SK-N-SH (cell line): Measurements from ENCODE around the gene RIPK4. TPM values are rescaled to one million over a fixed set of nuclear protein-coding genes. Genes with fewer than 3 reads are reported as not detected.
"Not testable (repeated sequence)": the region's sequence is repeated elsewhere in the genome, so short reads cannot be mapped to it uniquely, and the experiment has no call there.

Experiments
- CTCF ChIA-PET: fragments of 300-600, 350-600 bp; formaldehyde crosslinking; extraction: SDS; loops from one replicate; lab custom pipeline; 2021; lab: Yijun Ruan, JAX
- POLR2A ChIA-PET: fragments of 350-600 bp; sonication (Branson Sonifier 250); formaldehyde crosslinking; extraction: SDS; loops from one replicate; lab custom pipeline; 2020; ENCODE audit warnings: antibody characterized with exemption, inconsistent platforms; lab: Yijun Ruan, JAX
- DNase-seq: peaks from one replicate; pipeline ENCODE4 v3.0.0; 2012
- H2AFZ ChIP-seq: fragments of 200-600 bp; sonication (generic); 2 replicates; pipeline ENCODE4 v1.8.1; 2016; ENCODE audit warnings: antibody characterized with exemption, mild to moderate bottlenecking, low read depth
- H3F3A ChIP-seq: fragments of 200-600 bp; sonication (generic); replicated peaks from 2 replicates; pipeline ENCODE3; 2016; ENCODE audit warnings: antibody characterized with exemption, mild to moderate bottlenecking; ENCODE audit not compliant: insufficient read depth
- H3K27ac ChIP-seq, 2 experiments: fragments of 200-500 bp in 1 of 2; fragments of 200-600 bp in 1 of 2; sonication (Bioruptor generic) in 1 of 2; sonication (generic), shearing (Covaris generic) in 1 of 2; 2 replicates each; pipeline versions ENCODE4 v1.5.1 to v1.6.1; 2014 to 2016; ENCODE audit warnings: low read depth in 2 of 2, inconsistent platforms in 1 of 2, low read length in 1 of 2, mild to moderate bottlenecking in 1 of 2, mixed read lengths in 1 of 2
- H3K27me3 ChIP-seq: fragments of 200-600 bp; sonication (generic), shearing (Covaris generic); 2 replicates; pipeline ENCODE4 v1.6.1; 2016; ENCODE audit warnings: mixed run types; ENCODE audit not compliant: insufficient read depth
- H3K36me3 ChIP-seq, 2 experiments: fragments of 200-500 bp in 1 of 2; fragments of 200-600 bp in 1 of 2; sonication (Bioruptor generic) in 1 of 2; sonication (generic) in 1 of 2; replicated peaks in 1 of 2; 2 replicates each; pipeline versions ENCODE3 to v1.5.1; 2014 to 2016; ENCODE audit warnings: low read length in 1 of 2, mild to moderate bottlenecking in 1 of 2; ENCODE audit not compliant: insufficient read depth in 2 of 2, control insufficient read depth in 1 of 2
- H3K4me1 ChIP-seq, 2 experiments: fragments of 200-500 bp in 1 of 2; fragments of 200-600 bp in 1 of 2; sonication (Bioruptor generic) in 1 of 2; sonication (generic), shearing (Covaris generic) in 1 of 2; 2 replicates each; pipeline versions ENCODE4 v1.5.1 to v1.6.1; 2014 to 2016; ENCODE audit warnings: low read depth in 1 of 2, low read length in 1 of 2, mixed run types in 1 of 2; ENCODE audit not compliant: insufficient read depth in 2 of 2, control insufficient read depth in 1 of 2
- H3K4me2 ChIP-seq: fragments of 200-600 bp; sonication (generic), shearing (Covaris generic); 2 replicates; pipeline ENCODE4 v1.6.1; 2017; ENCODE audit warnings: mixed run types
- H3K4me3 ChIP-seq, 2 experiments: fragments of 200-500 bp in 1 of 2; fragments of 200-600 bp in 1 of 2; sonication (Bioruptor generic) in 1 of 2; sonication (generic), shearing (Covaris generic) in 1 of 2; 2 replicates each; pipeline versions ENCODE4 v1.5.1 to v1.8.1; 2014 to 2016; ENCODE audit warnings: low read depth in 2 of 2, inconsistent platforms in 1 of 2, low read length in 1 of 2, mild to moderate bottlenecking in 1 of 2, mixed read lengths in 1 of 2, moderate library complexity in 1 of 2
- H3K79me2 ChIP-seq: fragments of 200-600 bp; sonication (generic); 2 replicates; pipeline ENCODE4 v1.8.1; 2017; ENCODE audit warnings: mild to moderate bottlenecking; ENCODE audit not compliant: insufficient read depth
- H3K9ac ChIP-seq: fragments of 200-600 bp; sonication (generic); 2 replicates; pipeline ENCODE4 v1.6.1; 2017; ENCODE audit warnings: mixed run types
- H3K9me2 ChIP-seq: fragments of 200-600 bp; sonication (generic); 2 replicates; pipeline ENCODE4 v1.6.1; 2017; ENCODE audit warnings: mixed run types
- H3K9me3 ChIP-seq: fragments of 200-600 bp; sonication (generic); 2 replicates; pipeline ENCODE4 v1.6.1; 2017; ENCODE audit warnings: mixed run types, mild to moderate bottlenecking, moderate library complexity
- H4K20me1 ChIP-seq: fragments of 200-600 bp; sonication (generic); 2 replicates; pipeline ENCODE4 v1.6.1; 2017; ENCODE audit warnings: mild to moderate bottlenecking, mixed run types; ENCODE audit not compliant: insufficient read depth
- CHD2 ChIP-seq: fragments of 150-350 bp; IDR thresholded peaks from 2 replicates; pipeline ENCODE4 v1.6.1; 2018; ENCODE audit warnings: low read length; ENCODE audit not compliant: partially characterized antibody
- EP300 ChIP-seq, 2 experiments: IDR thresholded peaks; 2 replicates each; pipeline versions ENCODE4 v1.4.0 to v1.6.1; 2012; ENCODE audit warnings: borderline replicate concordance in 1 of 2, low read depth in 1 of 2, low read length in 1 of 2
- EZH2phosphoT487 ChIP-seq: fragments of 200-600 bp; sonication (generic); IDR thresholded peaks from 2 replicates; pipeline ENCODE4 v1.6.1; 2017; ENCODE audit warnings: low read depth, mixed run types, mild to moderate bottlenecking, antibody characterized with exemption, moderate library complexity, borderline replicate concordance
- GABPA ChIP-seq: IDR thresholded peaks from 2 replicates; pipeline ENCODE4 v1.4.0; 2012; ENCODE audit warnings: low read depth, mild to moderate bottlenecking
- GATA2 ChIP-seq: sonication (generic); formaldehyde crosslinking; IDR thresholded peaks from 2 replicates; pipeline ENCODE4 v1.5.0; 2020; ENCODE audit warnings: mild to moderate bottlenecking, missing genetic modification reagents
- IRF3 ChIP-seq: fragments of 150-350 bp; IDR thresholded peaks from 2 replicates; pipeline ENCODE4 v1.6.1; 2016; ENCODE audit warnings: mild to moderate bottlenecking, low read depth, low read length
- JUND ChIP-seq: IDR thresholded peaks from 2 replicates; pipeline ENCODE4 v1.4.0; 2012
- MAX ChIP-seq: IDR thresholded peaks from 2 replicates; pipeline ENCODE4 v1.4.0; 2012; ENCODE audit warnings: low read depth
- NFIC ChIP-seq: IDR thresholded peaks from 2 replicates; pipeline ENCODE4 v1.4.0; 2012; ENCODE audit warnings: borderline replicate concordance
- RAD21 ChIP-seq: IDR thresholded peaks from 2 replicates; pipeline ENCODE4 v1.6.1; 2012; ENCODE audit warnings: mild to moderate bottlenecking, low read length
- RCOR1 ChIP-seq: fragments of 150-350 bp; IDR thresholded peaks from 2 replicates; pipeline ENCODE4 v1.6.1; 2017; ENCODE audit warnings: antibody characterized with exemption, low read length
- REST ChIP-seq: IDR thresholded peaks from 2 replicates; pipeline ENCODE4 v1.6.1; 2012; ENCODE audit warnings: mild to moderate bottlenecking, low read depth, low read length, moderate library complexity
- SMC3 ChIP-seq: IDR thresholded peaks from 2 replicates; pipeline ENCODE4 v1.6.1; 2012; ENCODE audit warnings: low read depth, low read length, improper control_type of control experiment
- TCF12 ChIP-seq: IDR thresholded peaks from 2 replicates; pipeline ENCODE4 v1.4.0; 2012
- USF2 ChIP-seq: fragments of 150-350 bp; IDR thresholded peaks from 2 replicates; pipeline ENCODE4 v1.6.1; 2017; ENCODE audit warnings: antibody characterized with exemption, low read length, low read depth, borderline replicate concordance
- ZBTB33 ChIP-seq: IDR thresholded peaks from 2 replicates; pipeline ENCODE4 v1.4.0; 2012; ENCODE audit warnings: low read depth, borderline replicate concordance
- WGBS: methylation state at CpG from one replicate; pipeline ENCODE4 v1.1.6; 2017; ENCODE audit warnings: low lambda C conversion rate; 5-methylcytosine and 5-hydroxymethylcytosine counted together
- polyA plus RNA-seq, 3 experiments: library from polyadenylated mRNA; depleted of rRNA; stranded (reverse); fragments of >200 nt; gene quantifications; 2 replicates each; pipeline ENCODE4 v1.2.3, GENCODE V29; 2012

The RIPK4 gene
- polyA plus RNA-seq, 1 of the 3 experiments (the other 2 are of a cell fraction), result 11.0 TPM

- Histone ChIP-seq H3K9me3 (no peaks in the 10 kb centered on the region), H3K4me1 (no peaks in the 10 kb centered on the region), H3K4me3 (no peak overlapping the region), H3K79me2 (no peaks in the 10 kb centered on the region), H3K9me2 (no peaks in the 10 kb centered on the region), H3K9ac (no peak overlapping the region), H3K27me3 (no peaks in the 10 kb centered on the region), H2AFZ (no peak overlapping the region), H3K4me2 (no peak overlapping the region), H3K27ac (no peak overlapping the region), H4K20me1 (no peaks in the 10 kb centered on the region), H3K36me3 (no peaks in the 10 kb centered on the region), H3F3A (no peaks in the 10 kb centered on the region)
- ChIA-PET POLR2A (no interaction called here), CTCF (no interaction called here)
- 79% methylated on average over 7 of the region's 8 CpGs for WGBS
- DNase-seq, result no peak
- TF ChIP-seq NFIC, result no peak
- no peak for TF ChIP-seq TCF12
- no peak for TF ChIP-seq REST
- no peak for TF ChIP-seq CHD2
- no peak for TF ChIP-seq EZH2phosphoT487
- no peak for TF ChIP-seq ZBTB33
- no peak for TF ChIP-seq EP300 (IDR thresholded peaks at IDR 0.05; ENCODE audit: borderline replicate concordance in 1 of 2, low read depth in 1 of 2, low read length in 1 of 2)
- TF ChIP-seq RCOR1, result no peak
- TF ChIP-seq MAX, result no peak
- TF ChIP-seq GABPA, result no peak
- no peak for TF ChIP-seq SMC3
- TF ChIP-seq IRF3, result no peak
- no peak for TF ChIP-seq RAD21
- no peak for TF ChIP-seq JUND
- TF ChIP-seq USF2, result no peak
- TF ChIP-seq GATA2 (CRISPR knock-in tag), result no peak
Observed at GRCh38 chr21:41715649-41716281, 51.1 kb downstream of the RIPK4 start.

- H3K9me2 ChIP-seq, CTCF ChIA-PET, H3K27ac ChIP-seq, H3K9ac ChIP-seq, H3K9me3 ChIP-seq, DNase-seq, H2AFZ ChIP-seq, H3K27me3 ChIP-seq, H3K4me1 ChIP-seq, H3K4me2 ChIP-seq, POLR2A ChIA-PET, H4K20me1 ChIP-seq, H3K79me2 ChIP-seq, H3K36me3 ChIP-seq, H3F3A ChIP-seq, H3K4me3 ChIP-seq: not testable (repeated sequence)
- 74% methylated on average over 11 of the region's 13 CpGs for WGBS
Observed at GRCh38 chr21:41714299-41714865, 52.5 kb downstream of the RIPK4 start.
